Suprapubic skin (tissue), 4 donors: ENCODE results near the gene CHST11. TPM values are rescaled to one million over a fixed set of nuclear protein-coding genes. Genes with fewer than 3 reads are reported as not detected.

Source experiments
- DNase-seq, 2 donors: peaks; one replicate each; pipeline ENCODE4 v3.0.0-alpha.2; 2019; ENCODE audit warnings: low spot score in 2 of 2
- H3K27ac ChIP-seq: fragments of 200-600 bp; sonication (generic); one replicate; pipeline ENCODE4 v1.5.1; 2019
- H3K27me3 ChIP-seq: fragments of 200-600 bp; sonication (generic); one replicate; pipeline ENCODE4 v1.5.1; 2019
- H3K36me3 ChIP-seq: fragments of 200-600 bp; sonication (generic); one replicate; pipeline ENCODE4 v1.5.1; 2019
- H3K4me1 ChIP-seq: fragments of 200-600 bp; sonication (generic); one replicate; pipeline ENCODE4 v1.5.1; 2019
- H3K4me3 ChIP-seq: fragments of 200-600 bp; sonication (generic); one replicate; pipeline ENCODE4 v1.5.1; 2019; ENCODE audit warnings: mild to moderate bottlenecking
- H3K9me3 ChIP-seq: fragments of 200-600 bp; sonication (generic); one replicate; pipeline ENCODE4 v1.5.1; 2019
- EP300 ChIP-seq: sonication (generic); formaldehyde crosslinking; IDR thresholded peaks from one replicate; pipeline ENCODE4 v1.6.1; 2017; ENCODE audit warnings: antibody characterized with exemption
- POLR2A ChIP-seq, 2 donors: fragments of 450-650 bp; IDR thresholded peaks; one replicate each; pipeline ENCODE4 v1.6.1; 2017; ENCODE audit warnings: antibody characterized with exemption in 2 of 2, mild to moderate bottlenecking in 2 of 2, moderate library complexity in 2 of 2
- POLR2AphosphoS5 ChIP-seq, 3 donors: sonication (generic); formaldehyde crosslinking; IDR thresholded peaks; one replicate each; pipeline ENCODE4 v1.6.1; 2017; ENCODE audit warnings: antibody characterized with exemption in 3 of 3
- WGBS: methylation state at CpG from one replicate; pipeline ENCODE4 v1.1.5; 2018; 5-methylcytosine and 5-hydroxymethylcytosine counted together
- total RNA-seq, 4 donors: library from RNA; depleted of rRNA; stranded (reverse); fragments of >200 nt; gene quantifications; one replicate each; pipeline ENCODE4 v1.1.0, GENCODE V29; 2016
- TF ChIP-seq, protein P1 (sequence below), 2 donors: fragments of 200-600 bp in 1 of 2; fragments of 450-650 bp in 1 of 2; sonication (generic) in 1 of 2; IDR thresholded peaks; one replicate each; pipeline ENCODE4 v1.5.1; 2016 to 2019; ENCODE audit warnings: antibody characterized with exemption in 2 of 2, mild to moderate bottlenecking in 1 of 2, moderate library complexity in 1 of 2

The CHST11 gene
- total RNA-seq, 4 donors from 2014 or later = 1.8 to 5.8 (median 3.8) TPM

- 72% methylated on average over 7 of the region's 7 CpGs for WGBS
- H3K9me3 ChIP-seq = no peaks in the 10 kb centered on the region
- H3K4me1 ChIP-seq = peaks cover 9% of the 10 kb centered on the region
- H3K27ac ChIP-seq = no peak overlapping the region
- H3K27me3 ChIP-seq = no peaks in the 10 kb centered on the region
- TF ChIP-seq POLR2A (IDR thresholded peaks at IDR 0.05) = no peak
- no peak for TF ChIP-seq POLR2AphosphoS5 (IDR thresholded peaks at IDR 0.05)
- no peak for TF ChIP-seq EP300
- TF ChIP-seq, protein P1, sequence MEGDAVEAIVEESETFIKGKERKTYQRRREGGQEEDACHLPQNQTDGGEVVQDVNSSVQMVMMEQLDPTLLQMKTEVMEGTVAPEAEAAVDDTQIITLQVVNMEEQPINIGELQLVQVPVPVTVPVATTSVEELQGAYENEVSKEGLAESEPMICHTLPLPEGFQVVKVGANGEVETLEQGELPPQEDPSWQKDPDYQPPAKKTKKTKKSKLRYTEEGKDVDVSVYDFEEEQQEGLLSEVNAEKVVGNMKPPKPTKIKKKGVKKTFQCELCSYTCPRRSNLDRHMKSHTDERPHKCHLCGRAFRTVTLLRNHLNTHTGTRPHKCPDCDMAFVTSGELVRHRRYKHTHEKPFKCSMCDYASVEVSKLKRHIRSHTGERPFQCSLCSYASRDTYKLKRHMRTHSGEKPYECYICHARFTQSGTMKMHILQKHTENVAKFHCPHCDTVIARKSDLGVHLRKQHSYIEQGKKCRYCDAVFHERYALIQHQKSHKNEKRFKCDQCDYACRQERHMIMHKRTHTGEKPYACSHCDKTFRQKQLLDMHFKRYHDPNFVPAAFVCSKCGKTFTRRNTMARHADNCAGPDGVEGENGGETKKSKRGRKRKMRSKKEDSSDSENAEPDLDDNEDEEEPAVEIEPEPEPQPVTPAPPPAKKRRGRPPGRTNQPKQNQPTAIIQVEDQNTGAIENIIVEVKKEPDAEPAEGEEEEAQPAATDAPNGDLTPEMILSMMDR (IDR thresholded peaks at IDR 0.05) = no peak
- no peak for DNase-seq
- no peak overlapping the region for H3K4me3 ChIP-seq
- H3K36me3 ChIP-seq = no peaks in the 10 kb centered on the region
Measured at GRCh38 chr12:104586351-104586919, 129.7 kb downstream of the CHST11 start.

GRCh38 chr12:104588047-104588920 is 131.5 kb downstream of the CHST11 start:
- Histone ChIP-seq H3K4me1 (peaks cover 9% of the 10 kb centered on the region), H3K36me3 (no peaks in the 10 kb centered on the region), H3K27ac (no peak overlapping the region), H3K27me3 (no peaks in the 10 kb centered on the region), H3K9me3 (no peaks in the 10 kb centered on the region), H3K4me3 (no peak overlapping the region)
- no peak for DNase-seq
- TF ChIP-seq POLR2AphosphoS5 (IDR thresholded peaks at IDR 0.05) (no peak), EP300 (no peak), POLR2A (IDR thresholded peaks at IDR 0.05) (no peak)
- TF ChIP-seq, protein P1 (IDR thresholded peaks at IDR 0.05) = no peak
- WGBS = 63% methylated on average over 11 of the region's 11 CpGs

DNA sequence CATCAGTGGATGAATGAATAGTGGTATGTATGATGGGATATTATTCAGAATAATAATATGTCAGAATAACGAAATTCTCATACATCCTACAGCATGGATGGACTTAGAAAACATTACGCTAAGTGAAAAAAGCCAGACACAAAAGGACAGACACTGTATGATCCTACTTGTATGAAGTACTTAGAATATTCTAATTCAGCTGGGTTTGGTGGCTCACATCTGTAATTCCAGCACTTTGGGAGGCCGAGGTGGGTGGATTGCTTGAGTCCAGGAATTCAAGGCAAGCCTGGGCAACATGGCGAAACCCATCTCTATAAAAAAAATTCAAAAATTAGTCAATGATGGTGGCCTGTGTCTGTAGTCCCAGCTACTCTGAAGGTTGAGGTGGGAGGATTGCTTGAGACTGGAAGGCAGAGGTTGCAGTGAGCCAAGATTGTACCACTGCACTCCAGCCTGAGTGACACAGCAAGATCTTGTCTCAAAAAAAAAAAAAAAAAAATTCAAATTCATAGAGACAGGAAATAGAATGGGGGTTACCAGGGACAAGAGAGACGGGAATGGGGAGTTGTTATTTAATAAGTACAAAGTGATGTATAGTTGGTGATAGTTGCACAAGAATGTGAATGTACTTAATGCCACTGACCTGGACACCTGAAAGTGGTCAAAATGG is 132.3 kb downstream of the CHST11 start:
- Histone ChIP-seq H3K36me3 (no peaks in the 10 kb centered on the region), H3K9me3 (no peaks in the 10 kb centered on the region), H3K4me3 (no peak overlapping the region), H3K27me3 (no peaks in the 10 kb centered on the region), H3K4me1 (peaks cover 9% of the 10 kb centered on the region), H3K27ac (no peak overlapping the region)
- WGBS = 84% methylated on average over 5 of the region's 5 CpGs
- no peak for DNase-seq
- TF ChIP-seq POLR2AphosphoS5 (IDR thresholded peaks at IDR 0.05) (no peak), EP300 (no peak), POLR2A (IDR thresholded peaks at IDR 0.05) (no peak)
- TF ChIP-seq, protein P1 (IDR thresholded peaks at IDR 0.05) = no peak

DNA sequence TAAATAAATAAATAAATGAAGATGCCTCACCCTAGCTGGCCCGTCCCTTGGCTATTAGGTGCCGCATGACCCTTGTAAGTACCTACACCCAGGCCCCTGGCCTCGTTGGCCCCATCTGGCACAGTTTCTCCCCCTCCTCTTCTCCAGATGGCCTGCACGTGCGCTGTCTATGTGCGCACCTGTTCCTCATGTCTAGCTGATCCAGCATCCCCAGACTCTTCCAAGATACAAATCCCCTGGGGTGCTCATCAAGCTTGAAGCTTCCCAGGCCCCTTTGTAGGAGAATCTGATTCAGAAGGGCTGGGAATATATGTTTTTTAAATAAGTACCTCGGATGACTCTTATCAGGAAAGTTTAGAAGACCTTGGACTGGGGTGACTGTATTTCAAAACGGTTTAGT is 133.3 kb downstream of the CHST11 start:
- Histone ChIP-seq H3K4me1 (peaks cover 9% of the 10 kb centered on the region), H3K4me3 (no peak overlapping the region), H3K36me3 (no peaks in the 10 kb centered on the region), H3K9me3 (no peaks in the 10 kb centered on the region), H3K27ac (no peak overlapping the region), H3K27me3 (no peaks in the 10 kb centered on the region)
- DNase-seq = no peak
- TF ChIP-seq, protein P1 (IDR thresholded peaks at IDR 0.05) = no peak
- TF ChIP-seq EP300 = no peak
- 91% methylated on average over 8 of the region's 8 CpGs for WGBS
